ENCODE measurements around the gene LETM1. TPM values are rescaled to one million over a fixed set of nuclear protein-coding genes. Genes with fewer than 3 reads are reported as not detected.
A peak's percentile ranks its signal among the peaks of the same experiment; 100 is the strongest.
"Not testable (repeated sequence)": the region's sequence is repeated elsewhere in the genome, so short reads cannot be mapped to it uniquely, and the experiment has no call there.

LETM1 gene
- total RNA-seq, 1 donor from 2014 or later, result 37.9 TPM

- DNase-seq (ENCODE audit: low spot score) (peak; percentile 74), ATAC-seq (peak; percentile 40)
- intact Hi-C loops (cut with DNase I), result no loop called here
Observed at GRCh38 chr4:1856943-1857699, 1.2 kb upstream of the LETM1 start.

DNA sequence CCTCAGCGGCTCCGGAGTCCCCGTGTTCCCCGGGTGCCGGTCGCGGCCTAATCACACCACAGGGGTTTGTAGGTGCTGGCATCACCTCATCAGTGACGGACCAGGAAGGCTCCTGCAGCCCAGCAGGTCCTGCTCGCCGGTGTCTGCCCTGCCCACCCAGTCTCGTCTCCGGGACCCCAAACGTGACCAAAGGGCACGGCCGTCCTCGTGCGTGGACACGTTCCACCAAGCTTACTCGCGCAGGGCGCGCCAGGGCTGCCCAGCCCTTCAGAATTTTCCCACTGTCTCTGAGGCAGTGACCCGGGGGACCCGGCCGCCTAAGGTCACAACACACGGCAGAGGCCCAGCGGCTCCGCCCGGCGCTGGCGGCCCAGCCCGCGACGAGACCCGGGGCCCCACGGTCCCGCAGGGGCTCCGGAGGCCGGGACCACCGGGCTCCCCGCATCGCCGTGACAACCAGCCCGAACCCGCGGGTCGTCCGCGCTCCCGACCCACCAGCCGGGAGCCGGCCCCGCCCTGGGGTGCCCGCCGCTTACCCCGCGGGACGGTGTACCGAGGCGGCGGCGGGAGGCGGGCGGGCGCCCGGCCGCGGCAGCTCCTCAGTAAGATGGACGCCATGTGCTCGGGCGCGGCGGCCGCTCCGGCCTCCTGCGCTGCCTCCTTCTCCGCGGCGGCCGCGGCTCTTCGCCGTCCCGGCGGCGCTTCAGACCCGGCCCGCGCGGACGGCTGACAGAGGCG is 454 bp downstream of the LETM1 start:
- DNase-seq (ENCODE audit: low spot score) (no peak), ATAC-seq (no peak)
- intact Hi-C loops (cut with DNase I), result no loop called here

DNA sequence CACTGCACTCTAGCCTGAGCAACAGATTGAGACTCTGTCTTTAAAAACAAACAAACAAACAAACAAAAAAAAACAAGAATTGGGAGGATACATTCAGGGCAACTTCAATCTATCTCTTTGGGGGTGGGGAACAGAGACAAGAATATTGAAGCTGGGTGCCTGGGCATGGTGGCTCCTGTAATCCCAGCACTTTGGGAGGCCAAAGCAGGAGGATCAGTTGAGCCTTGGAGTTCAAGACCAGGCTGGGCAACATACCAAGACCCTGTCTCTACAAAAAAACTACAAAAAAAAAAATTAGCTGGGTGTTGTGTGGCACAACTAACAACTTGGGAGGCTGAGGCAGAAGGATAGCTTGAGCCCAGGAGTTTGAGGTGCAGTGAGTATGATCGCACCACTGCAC is 1.2 kb downstream of the LETM1 start:
- DNase-seq (ENCODE audit: low spot score) (no peak), ATAC-seq (no peak)
- intact Hi-C loops (cut with DNase I), result no loop called here

DNA sequence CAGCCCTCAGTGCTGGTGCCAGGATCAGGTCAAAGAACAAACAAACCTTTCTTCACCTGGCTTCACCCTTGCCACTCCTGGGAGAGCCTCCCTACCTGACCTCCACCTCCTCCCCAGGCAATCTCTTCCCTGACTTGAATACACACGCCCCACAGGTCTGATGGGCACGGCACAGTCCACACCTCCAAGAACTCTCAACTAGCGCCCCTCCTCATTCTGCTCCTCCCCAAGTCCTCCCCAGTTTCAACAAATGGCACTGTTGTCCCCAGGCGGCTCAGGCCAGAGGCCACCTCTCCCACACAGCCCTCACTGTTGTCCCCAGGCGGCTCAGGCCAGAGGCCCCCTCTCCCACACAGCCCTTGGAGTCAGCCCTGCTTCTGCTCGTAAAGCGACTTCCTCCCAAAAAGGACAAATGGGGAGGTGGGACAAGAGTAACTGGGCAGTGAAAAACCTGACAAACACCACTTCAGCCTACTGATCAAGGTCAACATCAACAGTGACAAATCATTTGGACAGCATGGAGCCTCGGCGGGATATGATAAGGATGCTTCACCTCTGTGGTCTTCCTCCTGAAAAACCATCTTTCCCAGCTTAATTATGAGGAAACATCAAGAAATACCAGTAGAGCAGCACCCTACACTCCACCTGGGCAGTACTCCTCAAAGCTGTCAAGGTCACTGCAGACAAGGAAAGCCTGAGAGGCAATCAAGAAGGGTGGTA is 2.9 kb downstream of the LETM1 start:
- intact Hi-C loops (cut with DNase I), result no loop called here
- no peak for DNase-seq (ENCODE audit: low spot score)
- no peak for ATAC-seq

DNA sequence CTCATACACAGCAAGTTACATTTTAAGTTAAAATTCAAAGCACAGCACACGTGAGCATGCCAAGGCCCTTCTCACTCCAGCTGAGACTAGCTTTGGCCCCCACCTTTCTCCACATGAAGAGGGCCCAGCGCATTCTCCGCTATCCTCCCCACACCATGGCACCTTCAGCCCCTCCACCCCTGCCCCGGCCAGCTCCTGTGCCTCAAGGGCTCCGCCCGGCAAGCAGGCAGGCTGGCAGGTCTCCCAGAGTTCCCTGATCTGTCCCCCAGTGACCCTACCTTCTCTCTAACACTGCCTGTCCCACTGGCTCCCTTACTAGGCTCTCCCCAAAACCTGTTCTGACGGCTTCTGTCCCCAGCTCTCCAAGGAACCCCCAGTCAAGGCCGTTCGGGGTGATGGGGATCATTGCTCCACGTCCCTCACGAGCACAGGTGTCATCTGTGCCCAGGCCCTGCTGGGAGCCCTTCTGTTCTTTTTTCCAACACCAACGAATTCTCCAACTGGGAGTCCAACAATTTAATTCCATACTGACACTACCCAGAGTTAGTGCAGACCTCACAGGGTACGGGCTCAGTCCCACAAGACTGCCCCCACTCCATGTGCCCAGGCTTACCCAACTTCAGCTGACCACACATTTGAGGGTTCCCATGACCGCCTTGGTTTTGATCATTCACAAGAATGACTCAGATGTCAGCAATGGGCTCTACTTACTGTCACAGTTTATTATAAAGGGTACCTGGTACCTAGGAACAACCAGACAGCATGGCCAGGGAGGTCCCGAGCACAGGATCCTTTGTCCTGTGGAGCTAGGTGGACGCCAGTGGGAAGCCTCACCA is 4.2 kb downstream of the LETM1 start:
- DNase-seq (ENCODE audit: low spot score), result no peak
- no peak for ATAC-seq
- intact Hi-C loops (cut with DNase I), result no loop called here

DNA sequence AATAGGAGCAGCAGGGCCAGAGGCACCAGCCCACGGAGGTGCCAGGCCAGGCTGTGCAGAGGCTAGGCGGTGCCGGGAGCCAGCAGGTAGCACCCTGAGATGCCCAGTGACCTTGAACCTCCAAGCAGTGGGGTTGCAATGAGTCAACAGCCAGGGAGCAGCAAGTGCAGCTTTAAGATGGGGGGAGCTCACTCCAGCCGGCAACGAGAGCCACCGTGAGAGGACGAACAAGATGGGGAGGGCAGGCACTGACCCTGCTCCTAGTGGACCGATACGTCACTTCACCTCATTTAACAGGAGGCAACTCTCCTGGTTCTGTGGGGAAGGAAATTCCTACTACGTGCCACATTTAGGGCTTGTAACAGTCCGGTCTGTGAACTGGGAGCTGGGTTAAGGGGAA is 4.8 kb downstream of the LETM1 start:
- intact Hi-C loops (cut with DNase I), result no loop called here
- no peak for ATAC-seq
- DNase-seq (ENCODE audit: low spot score), result no peak

DNA sequence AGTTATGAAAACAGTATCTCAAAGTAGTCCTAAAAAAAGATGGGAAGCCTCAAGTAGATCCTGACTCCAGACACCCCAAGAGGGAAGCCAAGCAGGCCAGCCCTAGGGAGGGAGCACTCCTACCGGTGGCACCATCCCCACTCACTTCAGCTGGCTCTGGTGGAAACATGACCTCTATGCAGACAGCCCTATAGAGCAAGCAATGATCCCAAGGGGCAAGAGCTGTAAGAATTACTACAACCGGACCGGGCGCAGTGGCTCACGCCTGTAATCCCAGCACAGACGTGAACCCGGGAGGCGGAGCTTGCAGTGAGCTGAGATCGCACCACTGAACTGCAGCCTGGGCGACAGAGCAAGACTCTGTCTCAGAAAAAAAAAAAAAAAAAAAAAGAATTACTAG is 5.7 kb downstream of the LETM1 start:
- ATAC-seq, result peak; percentile 38
- DNase-seq (ENCODE audit: low spot score), result no peak
- intact Hi-C loops (cut with DNase I), result no loop called here

GRCh38 chr4:1846580-1846979 is 9.4 kb downstream of the LETM1 start:
- intact Hi-C loops (cut with DNase I), result no loop called here
- ATAC-seq (no peak), DNase-seq (ENCODE audit: low spot score) (no peak)

DNA sequence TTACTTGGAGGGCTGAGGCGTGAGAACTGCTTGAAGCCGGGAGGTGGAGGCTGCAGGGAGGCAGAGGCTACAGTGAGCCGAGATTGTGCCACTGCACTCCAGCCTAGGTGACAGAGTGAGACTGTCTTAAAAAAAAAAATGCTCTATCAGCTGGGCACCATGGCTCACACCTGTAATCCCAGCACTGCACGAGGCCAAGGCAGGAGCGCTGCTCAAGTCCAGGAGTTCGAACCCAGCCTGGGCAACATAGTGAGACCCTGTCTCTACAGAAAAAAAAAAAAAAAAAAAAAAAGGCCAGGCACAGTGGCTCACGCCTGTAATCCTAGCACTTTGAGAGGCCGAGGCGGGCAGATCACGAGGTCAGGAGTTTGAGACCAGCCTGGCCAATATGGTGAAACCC is 11.3 kb downstream of the LETM1 start:
- intact Hi-C loops (cut with DNase I); ATAC-seq; DNase-seq (ENCODE audit: low spot score): not testable (repeated sequence)

DNA sequence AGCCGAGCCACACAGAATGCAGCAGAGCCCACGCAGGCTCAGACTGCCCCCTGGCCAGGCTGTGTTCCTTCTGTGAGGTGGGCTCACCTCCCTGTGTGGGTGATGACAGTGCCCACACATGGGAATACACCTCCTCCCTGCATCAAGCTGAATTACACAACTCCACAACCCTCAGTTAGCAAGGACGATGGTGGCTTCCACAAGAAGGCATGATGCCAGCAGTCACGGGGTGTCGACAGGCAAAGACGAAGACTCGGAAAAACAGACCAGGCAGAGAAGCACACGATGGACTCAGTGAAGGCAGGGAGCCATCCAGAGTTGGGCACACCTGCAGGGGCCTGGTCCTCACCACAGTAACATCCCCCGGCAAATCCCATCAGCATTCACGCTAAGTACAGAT is 12.1 kb downstream of the LETM1 start:
- ATAC-seq, result peak; percentile 69
- intact Hi-C loops (cut with DNase I), result no loop called here
- DNase-seq (ENCODE audit: low spot score), result no peak

DNA sequence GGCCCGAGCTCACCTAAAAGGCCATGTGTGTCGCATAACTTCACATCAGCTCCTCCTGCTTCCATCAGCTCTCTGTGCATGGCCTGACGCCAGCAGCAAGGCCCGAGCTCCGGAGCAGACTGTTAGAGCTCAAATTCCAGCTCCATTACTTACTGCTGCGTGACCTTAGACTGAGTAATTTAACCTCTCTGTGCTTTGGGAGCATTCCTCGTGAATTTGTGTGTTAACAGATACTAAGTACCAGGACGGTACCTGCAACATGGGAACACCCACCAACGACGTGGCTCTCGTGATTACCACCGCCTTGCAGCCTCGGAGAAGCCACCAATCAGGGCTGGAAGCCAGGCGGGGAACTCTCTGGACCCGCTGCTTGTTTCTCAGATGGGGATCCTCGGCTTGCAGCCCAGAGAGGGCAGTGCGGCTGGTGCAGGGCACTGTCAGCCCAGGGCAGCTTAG is 12.9 kb downstream of the LETM1 start:
- no peak for DNase-seq (ENCODE audit: low spot score)
- intact Hi-C loops (cut with DNase I), result no loop called here
- peak; percentile 80 for ATAC-seq

DNA sequence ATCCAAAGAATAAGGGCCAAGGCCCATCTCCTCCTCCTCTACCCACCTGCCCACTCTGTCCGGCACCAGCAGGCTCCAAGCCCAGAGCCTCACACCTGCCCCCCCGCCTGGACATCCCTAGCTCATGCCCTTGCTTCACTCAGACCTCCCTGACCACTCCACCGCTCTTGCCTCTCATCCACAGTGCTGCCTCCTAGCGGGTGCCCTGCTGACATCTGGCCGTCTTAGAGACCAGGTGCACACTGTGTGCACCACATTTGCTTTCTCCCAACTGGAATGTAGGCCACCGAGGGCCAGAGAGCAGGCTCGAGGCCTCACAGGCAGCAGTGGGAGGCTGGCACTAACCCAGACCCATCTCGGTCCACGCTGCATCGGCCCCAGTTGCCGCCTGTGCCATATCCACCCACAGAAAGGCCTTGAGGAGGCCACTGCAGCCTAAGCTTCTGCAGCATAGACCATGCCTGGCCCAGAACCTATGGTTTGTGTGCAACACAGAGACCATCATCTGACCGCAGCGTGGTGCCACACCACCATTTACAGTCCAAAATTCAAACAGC is 13.5 kb downstream of the LETM1 start:
- ATAC-seq, result peak; percentile 44
- intact Hi-C loops (cut with DNase I), result no loop called here
- DNase-seq (ENCODE audit: low spot score), result no peak

- intact Hi-C loops (cut with DNase I), result no loop called here
- DNase-seq (ENCODE audit: low spot score), result no peak
- no peak for ATAC-seq
Observed at GRCh38 chr4:1841887-1842210, 14.1 kb downstream of the LETM1 start.

- intact Hi-C loops (cut with DNase I), result no loop called here
- peak; percentile 56 for ATAC-seq
- no peak for DNase-seq (ENCODE audit: low spot score)
Observed at GRCh38 chr4:1841201-1841886, 14.6 kb downstream of the LETM1 start.

DNA sequence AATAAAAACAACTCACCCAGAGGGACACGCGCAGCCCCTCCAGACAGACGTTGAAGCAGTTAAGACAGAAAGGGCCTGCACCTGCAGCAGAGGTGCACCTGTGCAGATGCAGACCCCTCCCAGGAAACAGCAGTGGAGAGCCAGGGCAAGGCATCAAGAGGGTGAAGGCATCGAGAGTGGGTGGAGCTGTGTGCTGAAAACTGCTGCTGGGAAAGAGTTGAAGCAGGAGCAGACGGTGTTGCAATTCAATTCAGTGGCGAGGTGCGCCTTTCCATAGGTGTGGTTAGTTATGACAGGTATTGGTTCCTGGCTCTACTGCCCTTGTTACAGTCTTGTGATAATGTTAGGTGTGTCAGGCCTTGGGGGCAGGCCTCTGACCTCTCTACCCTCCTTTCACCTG is 16.7 kb downstream of the LETM1 start:
- ATAC-seq (no peak), DNase-seq (ENCODE audit: low spot score) (no peak)
- intact Hi-C loops (cut with DNase I), result loop anchor here (10.0 kb wide), 1 partner anchor 654 kb away; no protein-coding TSS in a partner anchor

DNA sequence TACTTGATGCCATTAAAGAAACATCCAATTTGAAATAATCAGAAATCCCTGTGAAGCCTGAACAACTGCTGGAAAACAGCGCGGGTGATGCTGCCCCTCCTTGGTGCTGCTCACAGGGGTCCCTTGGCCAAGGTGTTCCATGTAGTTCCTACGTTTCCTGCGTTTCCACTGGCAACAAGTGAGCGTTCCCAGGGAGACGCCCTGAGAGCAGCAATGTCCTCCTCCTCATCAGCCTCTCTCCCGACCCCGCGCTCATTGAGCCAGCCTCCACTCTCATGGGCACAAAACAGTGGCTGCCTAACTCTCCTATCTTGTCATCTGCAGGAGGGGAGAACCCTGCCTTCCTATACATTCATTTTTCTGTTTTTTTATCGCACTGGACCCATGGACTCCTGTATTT is 18.9 kb downstream of the LETM1 start:
- intact Hi-C loops (cut with DNase I), result loop anchor here (10.0 kb wide), 1 partner anchor 652 kb away; no protein-coding TSS in a partner anchor
- DNase-seq (ENCODE audit: low spot score), result no peak
- no peak for ATAC-seq

DNA sequence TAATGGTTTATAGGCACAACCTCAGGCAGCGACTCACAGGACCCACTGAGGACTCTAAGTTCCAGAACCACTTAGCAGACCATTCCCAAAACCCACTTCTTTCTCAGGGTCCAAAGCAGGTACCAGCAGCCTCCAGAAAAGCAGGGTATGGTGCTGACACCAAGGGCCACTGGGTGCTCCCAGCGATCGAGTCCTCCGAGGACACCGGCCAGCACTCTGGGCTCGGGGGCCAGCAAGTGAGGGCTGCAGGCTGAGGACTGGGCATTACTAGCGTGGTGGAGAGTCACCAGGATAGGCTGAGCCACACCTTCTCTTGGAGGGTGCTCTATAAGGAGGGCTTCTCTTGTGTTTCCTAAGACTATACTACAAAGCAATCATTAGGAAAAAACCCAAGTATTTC is 19.3 kb downstream of the LETM1 start:
- intact Hi-C loops (cut with DNase I), result loop anchor here (10.0 kb wide), 1 partner anchor 652 kb away; no protein-coding TSS in a partner anchor
- ATAC-seq (no peak), DNase-seq (ENCODE audit: low spot score) (no peak)

DNA sequence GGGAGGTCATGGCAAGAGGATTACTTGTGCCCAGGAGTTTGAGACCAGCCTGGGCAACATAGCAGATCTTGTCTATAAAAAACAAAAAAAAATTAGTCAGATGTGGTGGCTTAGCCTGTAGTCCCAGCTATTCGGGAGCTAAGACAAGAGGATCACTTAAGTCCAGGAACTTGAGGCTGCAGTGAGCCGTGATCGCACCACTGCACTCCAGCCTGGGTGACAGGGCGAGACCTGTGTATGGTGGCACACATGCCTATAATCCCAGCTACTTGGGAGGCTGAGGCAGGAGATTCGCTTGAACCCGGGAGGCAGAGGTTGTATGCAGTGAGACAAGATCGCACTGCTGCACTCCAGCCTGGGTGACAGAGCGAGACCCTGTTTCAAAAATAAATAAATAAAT is 20.1 kb downstream of the LETM1 start:
- intact Hi-C loops (cut with DNase I), result loop anchor here (10.0 kb wide), 1 partner anchor 651 kb away; no protein-coding TSS in a partner anchor
- not testable (repeated sequence) for ATAC-seq; DNase-seq (ENCODE audit: low spot score)
